A549 (cell line): ENCODE data around the gene PRKAB2.

Experiments used
- CBX2 ChIP-seq: fragments of 200-600 bp; sonication (generic); IDR thresholded peaks from 2 replicates; pipeline ENCODE4 v1.6.1; 2016; ENCODE audit warnings: low read depth, mild to moderate bottlenecking, borderline replicate concordance
- CHD2 ChIP-seq: fragments of 150-350 bp; IDR thresholded peaks from 2 replicates; pipeline ENCODE4 v1.6.1; 2014; ENCODE audit warnings: low read length; ENCODE audit not compliant: partially characterized antibody
- CTCF ChIP-seq: fragments of >200 bp; sonication (Bioruptor Twin); formaldehyde crosslinking; IDR thresholded peaks from 3 replicates; pipeline ENCODE4 v1.5.1; 2016
- EHMT2 ChIP-seq: fragments of 200-600 bp; sonication (generic); IDR thresholded peaks from 2 replicates; pipeline ENCODE4 v1.6.1; 2016; ENCODE audit warnings: antibody characterized with exemption, low read depth, mild to moderate bottlenecking, moderate library complexity
- GATA3 ChIP-seq: IDR thresholded peaks from 2 replicates; pipeline ENCODE4 v1.6.1; 2012; ENCODE audit warnings: borderline replicate concordance
- HOXA7 ChIP-seq: fragments of 250-450 bp; sonication (Bioruptor Pico); IDR thresholded peaks from 2 replicates; pipeline ENCODE4 v1.5.0; 2020; ENCODE audit warnings: mild to moderate bottlenecking, moderate library complexity
- MYC ChIP-seq: IDR thresholded peaks from 2 replicates; pipeline ENCODE4 v1.6.1; 2012; ENCODE audit warnings: mild to moderate bottlenecking, inconsistent platforms, low read length, improper control_type of control experiment, borderline replicate concordance
- NR3C1 ChIP-seq: fragments of >200 bp; sonication (Bioruptor Twin); formaldehyde crosslinking; IDR thresholded peaks from 3 replicates; pipeline ENCODE4 v1.6.1; 2017
- POLR2A ChIP-seq: IDR thresholded peaks from 2 replicates; pipeline ENCODE4 v1.6.1; 2012; ENCODE audit warnings: mild to moderate bottlenecking, low read length
- RFX5 ChIP-seq: fragments of 450-650 bp; IDR thresholded peaks from 2 replicates; pipeline ENCODE4 v1.7.1; 2014; ENCODE audit warnings: antibody characterized with exemption, mild to moderate bottlenecking, moderate library complexity
- SMC3 ChIP-seq: fragments of >200 bp; sonication (Bioruptor Twin); formaldehyde crosslinking; IDR thresholded peaks from 3 replicates; pipeline ENCODE4 v1.6.1; 2018; ENCODE audit warnings: inconsistent platforms
- USF2 ChIP-seq: fragments of 450-650 bp; IDR thresholded peaks from 2 replicates; pipeline ENCODE4 v1.6.1; 2014; ENCODE audit warnings: antibody characterized with exemption

GRCh38 chr1:147142886-147143285 lies 29.4 kb downstream of the PRKAB2 start:
- TF ChIP-seq CHD2 (no peak), CTCF (no peak), NR3C1 (no peak), RFX5 (no peak), GATA3 (no peak), MYC (no peak), CBX2 (no peak), SMC3 (no peak), HOXA7 (CRISPR knock-in tag) (no peak), POLR2A (no peak), EHMT2 (no peak), USF2 (no peak)
